Naive B cell (primary cell): ENCODE results near the gene SDC1. TPM values are rescaled to one million over a fixed set of nuclear protein-coding genes. Genes with fewer than 3 reads are reported as not detected.

Source experiments
- ATAC-seq, 2 donors: fragments of 150-1000 bp; cut with Tn5 transposase; 2 replicates each; pipeline ENCODE4 v1.10.0; 2021; ENCODE audit warnings: low read depth in 2 of 2, mild to moderate bottlenecking in 2 of 2, moderate library complexity in 2 of 2
- DNase-seq: peaks from one replicate; pipeline ENCODE4 v3.0.0; 2022
- H3K27ac Mint-ChIP-seq, 6 donors: one replicate each; pipeline ENCODE4 v1.8.0; 2020 to 2022; ENCODE audit warnings: mild to moderate bottlenecking in 6 of 6, mixed read lengths in 6 of 6, moderate library complexity in 5 of 6, inconsistent platforms in 2 of 6
- H3K27me3 Mint-ChIP-seq, 3 donors: one replicate each; pipeline ENCODE4 v1.8.0; 2021 to 2022; ENCODE audit warnings: mixed read lengths in 3 of 3, mild to moderate bottlenecking in 1 of 3
- H3K36me3 Mint-ChIP-seq, 2 donors: one replicate each; pipeline ENCODE4 v1.8.0; 2020 to 2022; ENCODE audit warnings: mixed read lengths in 2 of 2, inconsistent platforms in 1 of 2, mild to moderate bottlenecking in 1 of 2
- H3K4me1 Mint-ChIP-seq, 3 donors: one replicate each; pipeline ENCODE4 v1.8.0; 2020 to 2022; ENCODE audit warnings: mixed read lengths in 3 of 3, inconsistent platforms in 1 of 3, mild to moderate bottlenecking in 1 of 3, moderate library complexity in 1 of 3
- H3K4me3 Mint-ChIP-seq, 8 donors: one replicate each; pipeline ENCODE4 v1.8.0; 2020 to 2022; ENCODE audit warnings: mild to moderate bottlenecking in 8 of 8, mixed read lengths in 8 of 8, moderate library complexity in 8 of 8, inconsistent platforms in 2 of 8
- H3K9me3 Mint-ChIP-seq, 7 donors: one replicate each; pipeline ENCODE4 v1.8.0; 2020 to 2022; ENCODE audit warnings: mixed read lengths in 7 of 7, mild to moderate bottlenecking in 5 of 7, inconsistent platforms in 2 of 7, moderate library complexity in 1 of 7
- polyA plus RNA-seq, 6 donors: library from polyadenylated mRNA; unstranded; fragments of 300-500 nt; fragmentation: Illumina TruSeq; gene quantifications; one replicate each; pipeline ENCODE4 v1.2.3, GENCODE V29; 2021; ENCODE audit warnings: low read depth in 6 of 6

SDC1 gene
- polyA plus RNA-seq, 6 donors from 2014 or later, result not detected

DNA sequence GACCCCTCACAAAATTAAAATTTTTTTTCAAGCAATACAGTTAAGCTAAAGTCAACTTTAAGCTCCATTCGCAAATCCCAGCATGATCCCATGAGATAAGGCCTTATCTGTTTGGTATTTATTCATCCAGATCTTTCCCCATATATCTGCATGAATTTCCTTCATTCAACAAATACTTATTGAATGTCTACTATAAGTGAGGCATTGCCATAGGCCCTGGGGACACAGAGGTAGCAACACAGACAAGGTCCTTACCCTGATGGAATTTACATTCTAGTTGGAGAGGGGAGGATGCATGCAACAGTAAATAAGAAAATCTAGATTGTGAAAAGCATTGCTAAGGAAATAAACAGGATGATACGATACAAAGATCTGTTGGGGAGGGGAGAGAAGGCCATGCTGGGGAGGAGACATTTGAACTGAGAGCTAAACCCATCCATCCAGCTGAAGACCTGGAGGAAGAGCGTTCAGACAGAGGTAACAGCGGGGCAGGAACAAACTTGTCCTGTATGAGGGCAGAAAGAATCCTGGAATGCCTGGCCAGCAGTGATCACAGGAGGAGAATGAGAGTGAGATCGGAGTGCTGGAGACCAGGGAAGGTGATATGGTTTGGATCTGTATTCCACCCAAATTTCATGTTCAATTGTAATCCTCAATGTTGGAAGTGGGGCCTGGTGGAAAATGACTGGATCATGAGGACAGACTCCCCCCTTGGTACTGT is 71.6 kb downstream of the SDC1 start:
- DNase-seq (no peak), ATAC-seq (no peak)
- Mint-ChIP-seq H3K27me3 (peaks cover 22 to 49% (median 33%) of the 10 kb centered on the region in 3 donors), H3K4me1 (no peaks in the 10 kb centered on the region), H3K27ac (peak overlapping the region in 1 of 6 donors; percentile 33), H3K36me3 (no peaks in the 10 kb centered on the region), H3K4me3 (no peak overlapping the region), H3K9me3 (peaks cover 0 to 2% (median 0%) of the 10 kb centered on the region in 7 donors)

DNA sequence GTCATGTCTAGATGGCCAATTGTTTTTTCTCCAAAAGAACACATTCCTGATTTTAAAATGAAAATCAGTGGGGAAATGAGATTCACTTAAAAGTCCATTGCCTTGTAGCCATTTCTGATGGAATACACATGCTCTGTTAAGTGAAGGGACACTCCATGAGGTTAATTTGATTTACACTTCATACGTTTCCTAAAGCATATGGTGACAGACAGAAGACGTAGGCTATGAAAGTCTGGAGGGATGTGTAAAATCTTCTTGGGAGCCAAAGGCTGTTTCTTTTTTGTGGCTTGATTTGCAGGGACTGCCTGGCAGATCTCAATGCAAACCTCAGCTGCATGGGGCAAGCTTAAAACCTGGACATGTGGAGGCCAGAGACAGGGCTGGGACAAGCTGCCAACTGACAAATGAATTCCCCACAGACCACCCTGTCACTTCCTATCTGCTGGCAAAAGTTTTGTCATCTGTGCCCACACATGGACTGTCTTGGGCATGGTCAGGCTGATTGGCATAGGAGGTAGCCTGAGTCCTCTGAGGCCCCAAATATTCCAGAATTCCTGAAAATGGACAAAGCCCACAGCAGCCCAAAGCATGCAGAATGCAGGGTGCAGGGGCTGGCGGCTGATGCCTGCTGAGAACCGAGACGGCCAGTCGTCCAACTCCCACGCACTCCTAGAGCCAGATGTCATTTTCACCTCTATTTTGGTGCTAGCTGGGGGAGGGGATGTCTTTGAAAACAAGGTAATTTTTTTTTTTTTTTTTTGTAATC is 73.9 kb downstream of the SDC1 start:
- no peak overlapping the region for H3K27ac Mint-ChIP-seq
- H3K4me1 Mint-ChIP-seq, result no peaks in the 10 kb centered on the region
- DNase-seq, result no peak
- H3K27me3 Mint-ChIP-seq, result peaks cover 30 to 68% (median 43%) of the 10 kb centered on the region in 3 donors
- no peak overlapping the region for H3K4me3 Mint-ChIP-seq
- ATAC-seq, result no peak
- H3K36me3 Mint-ChIP-seq, result no peaks in the 10 kb centered on the region
- H3K9me3 Mint-ChIP-seq, result peaks cover 0 to 4% (median 0%) of the 10 kb centered on the region in 7 donors

Other genes with a start within 250 kb of the SDC1 start
- 1 to 10 TPM in 5 of 6 donors, under 1 TPM in 1; 0.04 to 3.2 (median 2.0) TPM for gene WDR35, start 235.0 kb downstream of the SDC1 start, polyA plus RNA-seq
- not detected for gene MATN3, start 212.5 kb downstream of the SDC1 start, polyA plus RNA-seq
- 100 to 1,000 TPM; 167 to 227 (median 189) TPM for gene LAPTM4A, start 173.5 kb downstream of the SDC1 start, polyA plus RNA-seq
- gene PUM2, start 125.7 kb upstream of the SDC1 start, polyA plus RNA-seq, result 10 to 100 TPM; 11.5 to 18.5 (median 16.2) TPM
- gene RHOB, start 221.9 kb upstream of the SDC1 start, polyA plus RNA-seq, result 10 to 100 TPM; 10.3 to 68.9 (median 23.8) TPM